Mononuclear cell (primary cell): ENCODE results near the gene HBP1. TPM values are rescaled to one million over a fixed set of nuclear protein-coding genes. Genes with fewer than 3 reads are reported as not detected.

ENCODE experiments used
- H3K27me3 ChIP-seq: 2 replicates; pipeline ENCODE4 v1.6.0; 2011; ENCODE audit warnings: low read length, control low read depth; ENCODE audit not compliant: insufficient read depth
- H3K4me1 ChIP-seq: 2 replicates; pipeline ENCODE4 v1.5.1; 2011; ENCODE audit warnings: mild to moderate bottlenecking, low read length, control low read depth; ENCODE audit not compliant: insufficient read depth
- H3K4me3 ChIP-seq: 2 replicates; pipeline ENCODE4 v1.5.1; 2011; ENCODE audit warnings: mild to moderate bottlenecking, low read length, moderate library complexity
- H3K9me3 ChIP-seq: 2 replicates; pipeline ENCODE4 v1.5.1; 2011; ENCODE audit warnings: low read depth, mild to moderate bottlenecking, control low read depth, low read length
- total RNA-seq: library from RNA; depleted of rRNA; stranded (reverse); fragments of >200 nt; gene quantifications from one replicate; pipeline ENCODE4 v1.2.3, GENCODE V29; 2012

HBP1 gene
- total RNA-seq, 1 donor, result 403 TPM

- H3K9me3 ChIP-seq, result no peaks in the 10 kb centered on the region
- H3K4me3 ChIP-seq, result no peak overlapping the region
- peaks cover 8% of the 10 kb centered on the region for H3K4me1 ChIP-seq
- no peaks in the 10 kb centered on the region for H3K27me3 ChIP-seq
Measured at GRCh38 chr7:107166736-107167426, 1.9 kb upstream of the HBP1 start.

- Histone ChIP-seq H3K9me3 (no peaks in the 10 kb centered on the region), H3K4me3 (peak overlapping the region; percentile 60), H3K4me1 (peaks cover 9% of the 10 kb centered on the region), H3K27me3 (no peaks in the 10 kb centered on the region)
Measured at GRCh38 chr7:107167483-107168232, 1.1 kb upstream of the HBP1 start.

GRCh38 chr7:107169120-107170050 is 582 bp downstream of the HBP1 start:
- Histone ChIP-seq H3K9me3 (no peaks in the 10 kb centered on the region), H3K4me1 (peaks cover 17% of the 10 kb centered on the region), H3K4me3 (peak overlapping the region; percentile 69), H3K27me3 (no peaks in the 10 kb centered on the region)

- no peaks in the 10 kb centered on the region for H3K9me3 ChIP-seq
- H3K4me1 ChIP-seq, result peaks cover 19% of the 10 kb centered on the region
- H3K27me3 ChIP-seq, result no peaks in the 10 kb centered on the region
- H3K4me3 ChIP-seq, result peak overlapping the region; percentile 69
Measured at GRCh38 chr7:107170051-107170915, 1.5 kb downstream of the HBP1 start.

GRCh38 chr7:107171496-107171895 is 2.7 kb downstream of the HBP1 start:
- H3K27me3 ChIP-seq, result no peaks in the 10 kb centered on the region
- H3K9me3 ChIP-seq, result no peaks in the 10 kb centered on the region
- H3K4me3 ChIP-seq, result no peak overlapping the region
- peaks cover 24% of the 10 kb centered on the region for H3K4me1 ChIP-seq

- Histone ChIP-seq H3K4me1 (peaks cover 24% of the 10 kb centered on the region), H3K4me3 (no peak overlapping the region), H3K27me3 (no peaks in the 10 kb centered on the region), H3K9me3 (no peaks in the 10 kb centered on the region)
Measured at GRCh38 chr7:107172276-107173032, 3.7 kb downstream of the HBP1 start.

GRCh38 chr7:107173191-107173590 is 4.4 kb downstream of the HBP1 start:
- no peaks in the 10 kb centered on the region for H3K9me3 ChIP-seq
- H3K27me3 ChIP-seq, result no peaks in the 10 kb centered on the region
- no peak overlapping the region for H3K4me3 ChIP-seq
- H3K4me1 ChIP-seq, result peaks cover 24% of the 10 kb centered on the region

GRCh38 chr7:107173691-107174406 is 5.0 kb downstream of the HBP1 start:
- Histone ChIP-seq H3K27me3 (no peaks in the 10 kb centered on the region), H3K9me3 (no peaks in the 10 kb centered on the region), H3K4me3 (no peak overlapping the region), H3K4me1 (peaks cover 24% of the 10 kb centered on the region)

- Histone ChIP-seq H3K4me1 (peaks cover 12% of the 10 kb centered on the region), H3K9me3 (no peaks in the 10 kb centered on the region), H3K27me3 (no peaks in the 10 kb centered on the region), H3K4me3 (no peak overlapping the region)
Measured at GRCh38 chr7:107179326-107180164, 10.7 kb downstream of the HBP1 start.

- H3K4me1 ChIP-seq, result peaks cover 11% of the 10 kb centered on the region
- H3K27me3 ChIP-seq, result no peaks in the 10 kb centered on the region
- no peak overlapping the region for H3K4me3 ChIP-seq
- H3K9me3 ChIP-seq, result no peaks in the 10 kb centered on the region
Measured at GRCh38 chr7:107180378-107180777, 11.6 kb downstream of the HBP1 start.

GRCh38 chr7:107181172-107181571 is 12.4 kb downstream of the HBP1 start:
- Histone ChIP-seq H3K4me1 (peaks cover 7% of the 10 kb centered on the region), H3K9me3 (no peaks in the 10 kb centered on the region), H3K27me3 (no peaks in the 10 kb centered on the region), H3K4me3 (no peak overlapping the region)

- Histone ChIP-seq H3K9me3 (no peaks in the 10 kb centered on the region), H3K4me3 (no peak overlapping the region), H3K27me3 (no peaks in the 10 kb centered on the region), H3K4me1 (no peaks in the 10 kb centered on the region)
Measured at GRCh38 chr7:107185716-107186115, 16.9 kb downstream of the HBP1 start.
